HG03439 (cell line): ENCODE data around the gene SARNP.
A peak's percentile ranks its signal among the peaks of the same experiment; 100 is the strongest.
"Not testable (repeated sequence)": the region's sequence is repeated elsewhere in the genome, so short reads cannot be mapped to it uniquely, and the experiment has no call there.

Source experiments
- ATAC-seq: cut with Tn5 transposase; IDR thresholded peaks from one replicate; pipeline ENCODE4 v1.9.1; 2021; ENCODE audit warnings: mild to moderate bottlenecking, moderate library complexity; ENCODE audit not compliant: unreplicated experiment

The SARNP gene

GRCh38 chr12:55839345-55840140 is 22.0 kb upstream of the SARNP start:
- ATAC-seq = no peak

DNA sequence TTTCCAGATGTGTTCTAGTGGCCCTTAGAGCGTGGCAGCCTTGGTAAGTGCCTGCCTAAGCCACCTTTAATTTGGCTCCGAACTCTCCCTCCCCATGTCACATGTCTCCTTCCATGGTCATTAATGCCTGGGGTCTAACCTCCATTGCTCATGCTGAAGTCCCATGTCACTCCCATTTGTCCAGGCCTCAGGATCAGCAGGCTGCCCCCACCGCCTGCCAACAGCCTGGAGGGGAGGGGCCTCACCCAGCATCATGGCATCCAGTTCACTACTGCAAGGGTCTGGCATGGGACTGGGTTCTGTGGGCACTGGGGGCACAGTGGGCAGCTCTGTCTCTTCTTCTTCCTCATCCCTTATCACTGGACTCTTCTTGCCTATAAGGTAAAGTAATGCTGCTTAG is 20.8 kb upstream of the SARNP start:
- ATAC-seq = no peak

GRCh38 chr12:55834400-55834799 is 16.9 kb upstream of the SARNP start:
- not testable (repeated sequence) for ATAC-seq

DNA sequence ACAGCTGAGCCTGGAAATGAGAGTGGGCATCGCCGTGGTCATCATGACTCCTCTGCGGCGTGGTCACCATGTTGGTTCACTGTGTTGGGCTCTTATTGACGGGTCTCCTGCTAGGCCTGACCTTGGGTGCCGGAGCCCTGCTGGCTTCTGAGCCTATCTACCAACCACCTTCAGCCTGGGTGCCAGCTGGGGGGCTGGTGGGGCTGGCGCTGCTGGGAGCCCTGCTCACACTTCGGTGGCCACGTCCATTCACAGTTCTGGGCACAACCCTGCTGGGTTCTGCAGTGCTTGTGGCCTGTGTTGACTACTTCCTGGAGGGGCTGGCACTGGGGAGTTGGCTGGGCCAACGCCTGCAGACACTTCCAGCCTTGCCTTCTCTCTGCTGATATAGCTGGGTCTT is 15.5 kb upstream of the SARNP start:
- no peak for ATAC-seq

GRCh38 chr12:55831447-55831815 is 13.9 kb upstream of the SARNP start:
- ATAC-seq = no peak

GRCh38 chr12:55830601-55831446 is 13.3 kb upstream of the SARNP start:
- no peak for ATAC-seq

- ATAC-seq = peak; percentile 18
Measured at GRCh38 chr12:55829967-55830600, 12.6 kb upstream of the SARNP start.

DNA sequence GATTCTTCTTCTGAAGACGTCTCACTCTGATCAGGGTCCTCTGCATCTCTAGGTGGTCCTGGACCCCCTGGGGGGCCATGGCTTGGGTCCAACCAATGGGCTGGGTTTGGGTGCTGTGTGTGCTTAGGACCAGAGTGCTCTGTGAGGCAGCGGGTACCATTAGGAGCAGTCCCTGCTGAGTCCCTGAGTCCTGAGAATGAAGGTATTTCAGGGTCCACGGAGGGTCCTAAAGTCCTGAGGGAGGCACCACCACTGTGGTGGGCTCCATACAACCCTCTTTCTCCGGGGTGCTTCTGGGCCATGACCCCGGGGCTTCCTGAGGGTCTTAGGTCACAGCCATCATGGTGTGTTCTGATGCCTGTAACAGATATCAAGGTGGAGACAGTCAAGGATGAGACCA is 10.8 kb upstream of the SARNP start:
- no peak for ATAC-seq

- no peak for ATAC-seq
Measured at GRCh38 chr12:55827806-55828205, 10.3 kb upstream of the SARNP start.

- no peak for ATAC-seq
Measured at GRCh38 chr12:55824726-55825125, 7.2 kb upstream of the SARNP start.

DNA sequence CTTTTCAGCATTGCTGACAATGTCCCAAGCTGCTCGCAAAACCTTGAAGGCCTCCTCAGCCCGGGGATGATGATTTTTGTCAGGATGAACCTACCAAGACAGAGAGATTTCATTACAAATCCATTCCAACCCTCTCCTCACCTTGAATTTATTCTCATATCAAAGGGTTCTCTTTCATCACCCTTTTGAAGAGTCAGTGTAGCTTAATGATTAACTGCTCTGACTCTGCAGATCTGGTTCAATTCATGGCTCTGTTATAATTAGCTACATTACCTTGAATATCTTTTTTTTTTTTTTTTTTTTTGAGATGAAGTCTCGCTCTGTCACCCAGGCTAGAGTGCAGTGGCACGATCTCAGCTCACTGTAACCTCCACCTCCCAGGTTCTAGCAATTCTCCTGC is 5.9 kb upstream of the SARNP start:
- ATAC-seq = no peak

GRCh38 chr12:55822228-55822627 is 4.7 kb upstream of the SARNP start:
- ATAC-seq = no peak

GRCh38 chr12:55820679-55821078 is 3.2 kb upstream of the SARNP start:
- ATAC-seq = no peak

DNA sequence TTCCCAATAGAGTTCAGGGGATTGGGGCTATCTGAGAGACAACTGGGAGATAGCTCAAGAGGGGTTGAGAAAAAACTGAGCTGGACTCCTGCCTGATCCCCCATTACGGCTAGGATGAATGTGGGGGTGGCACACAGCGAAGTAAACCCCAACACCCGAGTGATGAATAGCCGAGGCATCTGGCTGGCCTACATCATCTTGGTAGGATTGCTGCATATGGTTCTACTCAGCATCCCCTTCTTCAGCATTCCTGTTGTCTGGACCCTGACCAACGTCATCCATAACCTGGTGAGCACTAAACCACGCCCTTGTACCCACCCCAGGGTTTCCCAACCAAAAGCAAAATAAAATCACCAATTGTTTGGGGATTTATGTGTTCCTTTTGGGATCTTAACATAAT is 1.4 kb upstream of the SARNP start:
- no peak for ATAC-seq

DNA sequence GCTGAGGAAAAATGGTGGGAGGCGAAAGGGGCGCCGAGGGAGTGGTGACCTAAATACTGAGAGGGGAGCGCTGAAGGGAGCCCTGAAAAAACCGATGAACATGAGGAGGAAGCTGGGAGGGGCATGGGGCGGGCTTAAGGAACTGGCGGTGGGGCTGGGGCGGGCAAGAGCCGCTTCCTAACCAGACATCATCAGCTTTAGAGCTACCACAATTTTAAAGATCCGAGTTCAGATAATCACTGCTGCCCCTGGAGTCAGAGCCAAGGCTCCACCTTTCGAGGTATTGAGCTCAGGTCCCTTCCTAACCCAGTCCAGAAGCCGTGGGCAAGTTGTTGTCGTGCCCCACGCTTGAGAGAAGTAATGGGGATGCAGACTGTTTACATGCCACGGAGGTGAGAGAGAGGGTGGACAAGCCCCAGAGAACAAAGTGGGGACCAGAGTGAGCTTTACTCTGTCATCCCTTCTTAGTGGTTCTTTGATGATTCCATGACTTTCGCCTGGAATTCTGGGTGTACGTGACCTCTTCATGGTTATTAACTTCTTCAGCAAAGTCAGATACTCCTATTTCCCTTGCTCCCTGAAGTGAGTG is 710 bp upstream of the SARNP start:
- peak; percentile 24 for ATAC-seq

DNA sequence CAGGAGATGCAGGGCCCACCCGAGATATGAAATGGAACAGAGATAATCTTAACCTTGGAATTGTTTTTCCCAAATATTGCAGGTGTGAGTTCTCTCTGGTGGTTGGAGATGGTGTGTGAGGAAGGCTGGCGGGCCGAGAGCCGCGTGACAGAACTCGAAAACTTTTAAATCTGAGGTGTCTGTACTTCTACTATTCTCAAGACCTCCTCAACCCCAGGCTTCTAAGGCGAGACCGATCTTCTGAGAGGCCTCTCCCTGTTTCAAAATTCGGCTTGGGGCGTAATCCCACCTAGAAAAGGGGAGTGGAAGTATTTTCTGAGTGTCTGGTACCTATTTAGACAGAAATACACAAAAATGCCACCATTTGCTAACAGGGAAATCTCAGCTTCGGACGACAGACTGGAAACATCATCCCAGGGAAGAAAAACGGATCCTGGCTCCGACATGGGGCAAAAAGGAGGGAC is 611 bp downstream of the SARNP start:
- ATAC-seq = no peak

GRCh38 chr12:55815473-55815872 is 2.1 kb downstream of the SARNP start:
- no peak for ATAC-seq

DNA sequence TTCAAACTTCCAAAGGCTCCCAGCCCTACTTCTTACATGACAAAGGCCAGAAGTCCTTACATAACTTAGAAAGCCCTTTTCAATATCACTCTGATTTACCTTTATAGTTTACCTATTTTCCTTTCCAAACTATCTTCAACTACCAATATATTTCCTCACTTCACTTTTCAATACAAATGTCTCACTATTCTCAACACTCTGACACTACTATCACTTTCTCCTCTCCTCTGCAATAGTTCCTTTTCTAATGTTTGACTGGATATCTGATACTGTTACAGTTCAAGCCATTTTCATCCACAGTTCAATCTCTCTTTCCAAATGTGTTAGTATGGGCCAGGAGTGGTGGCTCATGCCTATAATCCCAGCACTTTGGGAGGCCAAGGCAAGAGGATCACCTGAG is 3.3 kb downstream of the SARNP start:
- no peak for ATAC-seq

DNA sequence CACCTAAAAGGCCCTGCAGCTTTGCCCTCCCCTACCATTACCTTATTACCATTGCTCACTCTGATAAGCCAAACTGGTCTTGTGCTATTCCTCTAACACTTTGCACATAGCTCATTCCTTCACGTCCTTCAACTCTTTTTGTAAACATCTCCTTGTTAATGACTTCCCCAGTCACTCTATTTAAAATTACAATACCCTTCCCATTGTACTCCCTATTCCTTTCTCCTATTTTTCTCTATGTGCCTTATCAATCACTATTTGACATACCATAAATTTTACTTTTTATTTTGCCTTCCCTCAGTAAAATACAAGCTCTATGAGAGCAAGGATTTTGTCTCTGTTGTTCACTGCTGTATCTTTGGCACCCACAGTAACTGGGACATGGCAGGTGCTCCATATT is 5.4 kb downstream of the SARNP start:
- no peak for ATAC-seq

- no peak for ATAC-seq
Measured at GRCh38 chr12:55809274-55809673, 8.2 kb downstream of the SARNP start.

GRCh38 chr12:55806982-55807381 is 10.5 kb downstream of the SARNP start:
- no peak for ATAC-seq
